GM18502 (cell line): ENCODE data around the gene SIPA1L3.
"Not testable (repeated sequence)": the region's sequence is repeated elsewhere in the genome, so short reads cannot be mapped to it uniquely, and the experiment has no call there.

Source experiments
- ATAC-seq: cut with Tn5 transposase; IDR thresholded peaks from one replicate; pipeline ENCODE4 v1.9.1; 2021; ENCODE audit warnings: mild to moderate bottlenecking; ENCODE audit not compliant: unreplicated experiment, poor library complexity

The SIPA1L3 gene, protein sequence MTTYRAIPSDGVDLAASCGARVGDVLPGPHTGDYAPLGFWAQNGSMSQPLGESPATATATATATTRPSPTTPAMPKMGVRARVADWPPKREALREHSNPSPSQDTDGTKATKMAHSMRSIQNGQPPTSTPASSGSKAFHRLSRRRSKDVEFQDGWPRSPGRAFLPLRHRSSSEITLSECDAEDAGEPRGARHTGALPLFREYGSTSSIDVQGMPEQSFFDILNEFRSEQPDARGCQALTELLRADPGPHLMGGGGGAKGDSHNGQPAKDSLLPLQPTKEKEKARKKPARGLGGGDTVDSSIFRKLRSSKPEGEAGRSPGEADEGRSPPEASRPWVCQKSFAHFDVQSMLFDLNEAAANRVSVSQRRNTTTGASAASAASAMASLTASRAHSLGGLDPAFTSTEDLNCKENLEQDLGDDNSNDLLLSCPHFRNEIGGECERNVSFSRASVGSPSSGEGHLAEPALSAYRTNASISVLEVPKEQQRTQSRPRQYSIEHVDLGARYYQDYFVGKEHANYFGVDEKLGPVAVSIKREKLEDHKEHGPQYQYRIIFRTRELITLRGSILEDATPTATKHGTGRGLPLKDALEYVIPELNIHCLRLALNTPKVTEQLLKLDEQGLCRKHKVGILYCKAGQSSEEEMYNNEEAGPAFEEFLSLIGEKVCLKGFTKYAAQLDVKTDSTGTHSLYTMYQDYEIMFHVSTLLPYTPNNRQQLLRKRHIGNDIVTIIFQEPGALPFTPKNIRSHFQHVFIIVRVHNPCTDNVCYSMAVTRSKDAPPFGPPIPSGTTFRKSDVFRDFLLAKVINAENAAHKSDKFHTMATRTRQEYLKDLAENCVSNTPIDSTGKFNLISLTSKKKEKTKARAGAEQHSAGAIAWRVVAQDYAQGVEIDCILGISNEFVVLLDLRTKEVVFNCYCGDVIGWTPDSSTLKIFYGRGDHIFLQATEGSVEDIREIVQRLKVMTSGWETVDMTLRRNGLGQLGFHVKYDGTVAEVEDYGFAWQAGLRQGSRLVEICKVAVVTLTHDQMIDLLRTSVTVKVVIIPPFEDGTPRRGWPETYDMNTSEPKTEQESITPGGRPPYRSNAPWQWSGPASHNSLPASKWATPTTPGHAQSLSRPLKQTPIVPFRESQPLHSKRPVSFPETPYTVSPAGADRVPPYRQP (N-terminal part only)

DNA sequence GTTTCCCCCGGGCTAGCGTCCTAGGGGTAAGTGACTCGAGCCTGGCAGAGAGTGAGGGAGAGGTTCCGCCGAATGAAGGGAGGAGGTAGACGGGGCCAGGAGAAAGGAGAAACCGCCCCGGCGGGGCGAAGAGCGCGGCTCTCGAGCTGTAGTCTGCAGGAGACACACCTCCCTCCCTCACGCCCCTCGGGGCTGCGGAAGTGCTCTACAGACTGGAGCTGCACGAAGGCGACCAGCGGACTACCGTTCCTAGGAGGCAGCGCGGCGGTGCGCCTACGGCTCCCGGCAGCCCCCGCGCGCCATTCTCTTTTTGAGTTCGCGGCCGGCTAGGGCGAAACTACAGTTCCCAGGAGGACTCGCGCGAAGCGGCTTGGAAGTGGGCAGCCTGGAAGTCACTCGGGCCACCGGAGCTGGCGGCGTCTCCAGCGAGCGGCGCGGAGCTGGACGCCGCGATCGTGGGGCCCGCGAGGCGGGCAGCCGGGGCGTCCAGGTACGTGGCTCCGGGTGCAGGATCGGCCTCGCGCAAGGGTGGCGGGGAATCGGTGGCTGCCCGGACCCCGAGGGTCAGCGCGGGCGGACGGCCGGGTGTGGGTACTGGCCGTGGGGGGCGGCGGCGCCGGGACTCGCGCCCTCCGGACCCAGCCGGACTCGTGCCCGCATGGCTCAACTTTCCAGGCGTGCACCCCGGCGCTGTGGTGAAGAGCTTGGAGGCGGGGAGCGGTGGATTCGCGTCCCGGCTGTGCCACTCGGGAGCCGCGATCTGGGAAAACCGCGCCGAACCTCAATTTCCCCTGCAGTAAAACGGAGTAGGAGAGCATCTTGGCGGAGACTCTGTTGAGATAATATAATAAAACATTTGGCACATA, at the start of gene SIPA1L3:
TSS of gene SIPA1L3 (plus strand) at position 340 of the 866 bp plus-strand sequence. CDS start 174,358 bp downstream, outside the sequence.
- peak; percentile 84 for ATAC-seq

DNA sequence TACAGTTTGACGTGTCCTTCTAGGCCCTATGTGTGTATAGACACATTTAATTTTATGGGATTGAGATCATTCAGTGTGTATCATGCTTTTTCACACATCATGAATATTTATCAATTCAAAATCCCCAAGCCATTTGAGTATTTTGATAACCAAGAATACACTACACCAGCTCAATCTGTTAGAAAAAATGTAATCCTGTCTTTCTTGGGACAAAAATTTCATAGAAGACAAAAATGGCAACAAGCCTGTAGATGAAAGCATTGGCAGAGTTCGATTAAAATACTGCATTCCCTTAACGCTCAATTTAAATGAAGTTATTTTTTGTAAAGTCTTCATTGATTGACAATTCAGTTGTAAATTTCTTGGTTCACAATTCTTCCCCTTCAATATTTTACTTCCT, 42.5 kb upstream of the SIPA1L3 start:
- no peak for ATAC-seq

DNA sequence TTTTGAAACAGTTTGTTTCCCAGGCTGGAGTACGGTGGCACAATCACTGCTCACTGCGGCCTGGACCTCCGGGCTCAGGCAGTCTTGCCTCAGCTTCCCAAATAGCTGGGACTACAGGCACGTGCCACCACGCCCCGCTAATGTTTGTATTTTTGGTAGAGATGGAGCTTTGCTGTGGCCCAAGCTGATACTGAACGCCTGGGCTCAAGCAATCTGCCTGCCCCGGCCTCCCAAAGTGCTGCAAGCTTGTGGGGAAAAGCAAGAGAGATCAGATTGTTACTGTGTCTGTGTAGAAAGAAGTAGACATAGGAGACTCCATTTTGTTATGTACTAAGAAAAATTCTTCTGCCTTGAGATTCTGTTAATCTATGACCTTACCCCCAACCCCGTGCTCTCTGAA, 41.1 kb upstream of the SIPA1L3 start:
- ATAC-seq: not testable (repeated sequence)

DNA sequence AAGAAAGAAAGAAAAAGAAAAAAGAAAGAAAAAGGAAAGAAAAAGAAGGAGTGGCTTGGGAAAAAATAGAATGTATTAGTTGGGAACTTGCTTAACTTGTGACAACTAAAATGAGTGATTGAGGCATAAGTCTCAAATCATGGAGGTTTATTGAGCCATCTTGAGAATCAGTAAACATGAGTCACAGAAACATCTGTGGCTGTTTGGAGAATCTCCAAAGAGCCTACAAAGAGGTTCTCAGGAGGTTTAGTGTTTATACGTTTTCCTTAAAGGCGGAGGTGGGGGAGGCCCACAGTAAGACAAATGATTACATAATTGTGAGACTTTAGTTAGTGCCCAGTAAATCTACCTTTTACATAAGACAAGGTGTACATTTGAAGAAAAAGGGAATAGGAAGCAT, 39.2 kb upstream of the SIPA1L3 start:
- no peak for ATAC-seq

DNA sequence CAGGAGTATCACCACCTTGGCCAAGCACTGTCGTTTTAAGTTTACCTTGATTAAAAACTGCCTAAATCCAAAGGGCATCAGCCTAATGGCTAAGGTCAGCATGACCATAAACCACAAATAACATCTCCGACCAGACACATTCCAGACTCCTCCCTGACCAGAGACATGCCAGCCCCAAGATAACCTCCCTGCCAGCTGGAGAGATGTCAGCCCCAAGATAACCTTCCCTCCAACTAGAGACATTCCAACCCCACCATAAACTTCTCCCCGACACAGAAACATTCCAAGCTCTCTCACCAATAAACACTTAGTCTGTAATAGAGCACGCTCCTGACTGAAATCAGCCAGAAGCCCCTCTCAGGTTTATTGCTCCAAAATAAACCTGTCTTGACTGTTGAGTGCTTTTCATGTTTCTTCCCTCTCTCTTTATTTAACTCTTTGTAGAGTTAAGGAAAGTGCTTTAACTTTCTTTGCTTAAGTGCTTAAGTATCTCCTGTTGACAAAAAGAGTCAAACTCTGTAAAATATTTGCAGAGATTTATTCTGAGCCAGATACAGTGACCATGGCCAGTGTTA, 37.2 kb upstream of the SIPA1L3 start:
- no peak for ATAC-seq

DNA sequence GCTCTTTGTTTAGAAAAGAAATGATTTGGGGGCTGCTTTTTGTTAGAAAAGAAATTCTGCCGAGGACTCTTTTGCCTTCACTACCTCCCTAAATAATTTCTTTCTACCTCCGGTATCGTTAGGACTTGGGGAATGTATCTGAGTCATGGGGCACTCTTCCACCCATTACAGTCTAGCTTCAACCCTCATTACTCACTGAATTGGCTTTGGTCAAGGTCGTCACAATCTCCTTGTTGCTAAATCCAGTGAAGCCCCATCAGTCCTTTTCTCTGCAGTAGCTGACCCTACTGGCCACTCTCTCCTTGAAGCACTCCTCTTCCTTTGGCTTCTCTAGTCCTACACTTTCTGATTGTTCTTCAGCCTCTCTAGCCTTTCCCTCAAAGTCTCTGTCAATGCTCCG, 34.6 kb upstream of the SIPA1L3 start:
- no peak for ATAC-seq

DNA sequence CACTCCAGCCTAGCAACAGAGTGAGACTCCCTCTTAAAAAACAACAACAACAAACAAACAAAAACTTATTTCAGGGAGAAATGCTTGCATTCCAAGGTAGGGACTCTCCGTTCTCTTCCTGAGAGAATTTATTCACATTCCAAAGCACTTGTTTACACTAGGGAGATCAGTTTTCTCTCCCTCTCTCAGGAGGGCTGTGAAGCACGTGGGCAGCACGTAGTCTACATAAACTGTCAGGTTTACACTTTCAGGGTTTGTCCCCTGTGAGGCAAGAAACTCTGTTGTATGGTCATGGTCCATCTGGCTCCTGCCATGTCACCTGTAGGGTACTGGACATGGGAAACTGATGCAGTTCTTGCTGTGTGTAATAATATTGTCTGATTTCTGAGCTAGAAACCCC, 32.2 kb upstream of the SIPA1L3 start:
- no peak for ATAC-seq

DNA sequence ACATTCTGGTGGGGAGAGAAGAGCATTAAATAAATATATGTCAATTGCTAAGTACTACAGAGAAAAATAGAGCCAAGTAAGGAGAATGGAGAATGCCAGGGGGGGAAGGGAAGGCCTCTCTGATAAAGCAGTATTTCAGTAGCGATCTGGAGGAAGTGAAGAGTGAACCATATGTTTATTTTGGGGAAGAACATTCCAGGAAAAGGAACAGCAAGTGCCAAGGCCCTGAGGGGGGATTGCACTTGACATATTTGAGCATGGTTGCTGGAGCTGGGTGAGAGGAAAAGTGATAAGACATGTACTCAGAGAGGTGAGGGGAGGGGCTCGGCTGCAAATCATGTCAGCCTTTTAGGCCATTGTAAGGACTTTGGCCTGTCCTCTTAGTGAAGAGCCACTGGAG, 31.0 kb upstream of the SIPA1L3 start:
- no peak for ATAC-seq

DNA sequence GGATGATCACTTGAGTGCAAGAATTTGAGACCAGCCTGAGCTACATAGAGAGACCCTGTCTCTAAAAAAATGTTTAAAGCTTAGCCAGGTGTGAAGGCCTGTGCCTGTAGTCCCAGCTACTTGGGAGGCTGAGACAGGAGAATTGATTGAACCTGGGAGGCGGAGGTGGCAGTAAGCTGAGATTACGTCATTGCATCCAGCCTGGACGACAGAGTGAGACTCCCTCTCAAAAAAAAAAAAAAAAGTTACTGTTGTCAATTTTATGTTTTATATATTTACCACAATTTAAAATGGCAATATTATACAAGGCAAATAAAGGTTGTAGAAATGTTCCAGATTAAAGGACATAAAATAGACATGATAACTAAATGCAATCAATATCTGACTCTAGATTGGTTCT, 29.9 kb upstream of the SIPA1L3 start:
- no peak for ATAC-seq

DNA sequence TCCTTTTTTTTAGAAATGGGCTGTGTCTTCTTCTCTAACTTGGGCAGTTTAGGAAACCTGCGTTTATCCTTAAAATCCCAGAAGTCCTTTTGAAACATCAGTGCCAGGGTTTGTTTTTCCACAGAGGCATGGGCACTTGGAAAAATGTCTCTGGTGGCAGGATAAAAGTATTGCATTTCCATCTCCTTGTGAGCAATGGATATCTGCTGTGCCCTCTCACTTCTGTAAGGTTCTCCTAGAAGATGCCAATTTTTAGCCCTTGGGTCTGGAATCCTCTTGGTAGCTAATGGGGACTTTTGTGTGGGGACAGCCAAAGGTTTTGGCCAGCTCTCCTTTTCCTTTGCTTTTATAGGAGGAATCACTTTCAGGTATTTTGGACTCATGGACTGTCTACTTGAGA, 21.6 kb upstream of the SIPA1L3 start:
- ATAC-seq: no peak

DNA sequence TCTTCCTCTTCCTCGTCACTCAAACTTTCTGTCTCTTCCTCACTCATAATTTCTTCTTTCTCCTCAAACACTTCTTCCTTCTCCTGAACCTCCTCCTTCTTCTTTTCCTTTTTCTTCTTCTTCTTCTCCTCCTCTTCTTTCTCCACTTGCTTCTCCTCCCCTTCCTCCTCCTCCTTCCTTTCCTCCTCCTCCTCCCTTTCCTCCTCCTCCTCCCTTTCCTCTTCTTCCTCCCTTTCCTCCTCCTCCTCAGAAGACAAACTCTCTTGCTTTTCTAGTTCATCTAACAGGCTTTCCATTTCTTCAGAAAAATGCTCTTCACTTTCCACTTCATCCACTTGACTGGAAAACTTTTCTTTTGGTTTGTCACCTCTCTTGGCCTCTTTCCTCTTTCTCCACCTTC, 20.4 kb upstream of the SIPA1L3 start:
- no peak for ATAC-seq

DNA sequence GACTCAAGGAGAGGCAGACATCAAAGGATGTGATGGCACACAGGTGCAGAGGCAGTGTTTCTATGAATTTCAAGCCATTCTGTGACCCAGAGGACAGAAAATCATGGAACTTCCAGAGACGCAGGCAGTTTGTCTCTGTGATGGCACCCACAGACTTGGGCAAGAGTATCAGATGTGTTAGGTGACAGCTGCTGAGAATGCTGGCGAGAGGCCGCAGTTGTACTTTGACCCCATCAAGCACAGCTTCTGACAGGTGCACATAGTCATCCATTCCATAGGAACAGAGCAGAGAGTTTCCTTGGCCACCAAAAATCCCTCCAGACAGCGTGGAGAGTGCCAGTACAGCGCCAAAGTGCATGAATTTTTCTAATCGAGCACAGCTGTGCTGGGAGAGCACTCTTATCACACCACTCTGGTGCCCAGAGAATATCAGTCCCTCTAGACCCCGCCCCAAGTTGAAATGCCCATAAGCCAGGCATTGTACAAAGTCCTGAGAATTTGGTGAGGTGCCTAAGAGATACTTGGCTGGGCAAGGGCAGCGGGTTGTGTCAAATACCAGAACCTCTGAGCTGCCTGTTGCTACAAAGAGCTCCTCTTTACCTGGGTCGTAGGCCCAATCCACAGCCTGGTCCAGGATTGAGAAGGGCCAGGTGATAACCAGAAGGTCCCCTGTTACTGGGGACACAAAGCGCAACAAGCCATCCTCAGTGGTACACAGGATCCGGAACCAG, 13.0 kb upstream of the SIPA1L3 start:
- ATAC-seq: no peak

DNA sequence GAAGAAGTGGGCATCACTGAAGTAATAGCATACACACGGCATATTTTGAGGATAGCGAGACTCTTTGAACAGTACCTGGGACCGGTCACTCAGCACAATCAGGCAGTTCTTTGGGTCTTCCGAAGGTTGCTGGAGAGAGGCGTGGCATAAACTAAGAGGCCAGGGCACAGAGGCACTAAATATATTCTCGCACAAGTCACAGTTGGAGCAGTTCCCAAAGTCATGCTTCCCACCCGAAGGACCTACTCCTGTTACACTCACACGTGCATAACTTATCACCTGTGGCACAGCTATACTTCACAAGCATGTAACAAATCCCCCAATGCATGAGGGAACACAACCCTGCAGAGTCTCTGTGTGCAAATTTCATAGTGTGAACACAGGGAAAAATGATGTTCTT, 10.8 kb upstream of the SIPA1L3 start:
- ATAC-seq: no peak

DNA sequence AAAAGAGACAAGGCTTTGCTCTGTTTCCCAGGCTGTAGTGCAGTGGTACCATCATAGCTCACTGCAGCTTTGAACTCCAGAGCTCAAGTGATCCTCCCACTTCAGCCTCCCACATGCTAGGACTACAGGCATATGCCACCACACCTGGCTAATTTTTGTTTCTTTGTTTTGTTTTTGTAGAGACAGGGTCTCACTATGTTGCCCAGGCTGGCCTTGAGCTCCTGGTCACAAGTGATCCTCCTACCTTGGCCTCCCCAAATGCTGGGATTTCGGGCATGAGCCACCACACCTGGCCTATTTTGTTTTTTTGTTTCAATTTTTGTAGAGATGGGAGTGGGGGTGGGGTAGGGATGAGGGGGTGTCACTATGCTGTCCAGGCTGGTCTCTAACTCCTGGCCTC, 7.6 kb upstream of the SIPA1L3 start:
- no peak for ATAC-seq

DNA sequence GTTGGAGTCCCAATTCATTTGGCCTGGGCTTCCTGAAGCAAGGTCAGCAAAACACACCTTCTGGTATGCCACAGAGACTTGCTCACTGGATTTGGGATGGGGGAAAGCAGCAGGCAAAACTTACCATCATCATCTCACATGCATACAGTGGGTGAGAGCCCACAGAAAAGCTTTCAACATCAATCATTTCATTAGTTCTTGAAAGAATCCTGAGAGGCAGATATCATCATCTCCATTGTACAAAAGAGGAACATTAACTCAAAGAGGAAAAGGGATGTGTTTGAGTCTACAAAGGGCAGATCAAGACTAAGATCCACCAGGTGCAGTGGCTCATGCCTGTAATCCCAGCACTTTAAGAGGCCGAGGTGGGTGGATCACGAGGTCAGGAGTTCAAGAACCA, 7.0 kb upstream of the SIPA1L3 start:
- ATAC-seq: no peak

DNA sequence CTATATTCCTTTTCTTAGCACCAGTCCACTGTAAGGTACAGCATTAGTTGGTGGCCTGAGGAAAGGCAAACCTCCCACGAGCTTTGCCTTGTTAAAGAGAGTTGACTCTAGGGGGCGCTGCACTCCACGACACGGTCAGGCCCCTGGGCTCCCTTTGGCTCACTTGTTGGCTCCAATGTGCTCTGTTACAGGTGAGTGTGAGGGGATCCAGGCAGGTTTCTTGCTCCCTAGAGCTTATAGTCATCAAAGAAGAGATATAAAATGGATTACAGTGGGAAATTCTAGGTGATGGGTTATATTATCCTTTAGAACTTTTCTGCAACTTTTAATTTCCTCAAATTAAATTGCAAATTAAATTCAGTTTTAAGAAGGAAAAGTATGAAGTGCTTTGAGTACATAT, 4.3 kb upstream of the SIPA1L3 start:
- ATAC-seq: peak; percentile 41

DNA sequence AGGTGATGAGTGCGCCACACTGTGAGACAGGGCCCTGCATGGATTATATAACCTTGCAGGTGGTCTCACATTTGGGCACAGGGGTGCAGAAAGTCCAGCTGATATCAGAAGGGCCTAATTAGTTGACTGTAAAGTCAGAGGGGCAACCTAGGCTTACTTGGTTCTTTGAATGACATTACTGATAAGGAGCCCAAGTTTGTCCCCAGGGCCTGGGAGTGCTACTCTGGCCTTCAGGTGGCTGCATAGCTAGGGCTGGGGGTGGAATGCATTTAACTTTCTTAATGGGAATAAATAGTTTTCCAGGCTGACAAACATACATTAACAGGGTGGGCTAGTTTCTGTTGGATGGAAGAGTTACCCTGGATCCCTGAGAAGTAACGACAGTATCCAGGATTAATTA, 3.9 kb upstream of the SIPA1L3 start:
- no peak for ATAC-seq

DNA sequence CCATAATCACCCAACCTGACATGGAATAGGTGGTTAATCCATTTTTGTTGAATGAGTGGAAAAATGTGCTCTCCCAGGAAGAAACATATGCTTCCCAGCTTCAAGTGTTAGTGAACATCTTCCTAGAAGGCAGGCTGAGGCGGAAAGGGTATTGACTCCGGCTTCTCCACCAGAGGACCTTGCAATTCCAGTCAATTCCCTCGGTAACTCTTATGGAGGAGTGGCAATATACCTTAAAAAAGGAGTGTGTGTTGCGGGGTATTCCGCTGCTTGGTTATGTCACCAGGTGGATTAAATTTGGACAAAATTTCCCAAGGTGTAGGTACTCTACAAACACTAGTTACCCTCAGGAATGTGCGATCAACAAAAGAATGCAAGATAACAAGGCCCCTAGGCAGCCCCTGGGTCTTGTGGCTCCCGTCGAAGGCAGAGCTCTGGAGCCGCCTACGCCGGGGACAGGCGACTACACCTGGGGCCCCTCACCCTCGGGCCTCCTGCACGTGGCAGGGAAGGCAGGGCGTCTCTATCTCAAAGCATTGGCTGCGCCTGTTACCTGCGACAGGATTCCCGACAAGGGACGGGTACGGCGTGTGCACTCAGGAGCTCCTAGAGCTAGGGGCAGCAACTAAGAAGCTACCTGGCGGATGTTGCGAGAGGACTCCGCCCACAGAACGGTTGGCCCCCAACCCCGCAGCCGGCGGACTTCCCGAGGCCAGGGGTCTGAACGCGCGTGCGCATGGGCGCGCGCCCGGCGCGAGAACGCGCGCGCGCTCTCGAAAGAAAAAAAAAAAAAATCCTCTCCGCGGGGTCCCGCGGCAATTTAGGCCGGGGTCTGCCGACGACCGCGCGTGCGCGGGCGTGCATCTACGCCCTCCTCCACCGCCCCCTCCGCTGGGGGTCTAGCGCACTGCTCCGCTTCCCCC, 801 bp upstream of the SIPA1L3 start, which contains the start of gene WDR87:
TSS of gene WDR87 (minus strand) at position 649 of the 923 bp plus-strand sequence. CDS start 8,355 bp downstream, outside the sequence.
- ATAC-seq: no peak
